Heart left ventricle (tissue), 16 donors: Measurements from ENCODE around the gene PIM3. TPM values are rescaled to one million over a fixed set of nuclear protein-coding genes. Genes with fewer than 3 reads are reported as not detected.

ENCODE experiments used
- ATAC-seq, 4 donors: fragments of 200-7000 bp; cut with Tn5 transposase; one replicate each; pipeline ENCODE4 v1.9.1; 2020 to 2022; ENCODE audit warnings: moderate library complexity in 4 of 4, mild to moderate bottlenecking in 3 of 4, moderate number of reproducible peaks in 1 of 4
- DNase-seq, 5 donors: peaks; one replicate each; pipeline ENCODE4 v3.0.0-alpha.2; 2020
- H3K27ac ChIP-seq, 12 donors: fragments of 200-600 bp; sonication (generic) in 4 of 12; one replicate each; pipeline versions ENCODE4 v1.5.0 to v1.8.0; 2016 to 2022; ENCODE audit warnings: mild to moderate bottlenecking in 2 of 12
- H3K27me3 ChIP-seq, 9 donors: fragments of 200-600 bp; sonication (generic) in 2 of 9; one replicate each; pipeline versions ENCODE4 v1.5.1 to v1.8.0; 2016 to 2022; ENCODE audit warnings: mild to moderate bottlenecking in 3 of 9
- H3K36me3 ChIP-seq, 9 donors: fragments of 200-600 bp; sonication (generic) in 2 of 9; one replicate each; pipeline versions ENCODE4 v1.5.0 to v1.8.0; 2018 to 2022; ENCODE audit warnings: mild to moderate bottlenecking in 2 of 9
- H3K4me1 ChIP-seq, 12 donors: fragments of 200-600 bp; sonication (generic) in 4 of 12; one replicate each; pipeline versions ENCODE4 v1.5.0 to v1.8.0; 2016 to 2022; ENCODE audit warnings: mild to moderate bottlenecking in 3 of 12
- H3K4me3 ChIP-seq, 12 donors: fragments of 200-600 bp; sonication (generic) in 4 of 12; one replicate each; pipeline versions ENCODE4 v1.5.0 to v1.8.0; 2017 to 2022; ENCODE audit warnings: mild to moderate bottlenecking in 9 of 12, moderate library complexity in 4 of 12
- H3K9me3 ChIP-seq, 12 donors: fragments of 200-600 bp; sonication (generic) in 4 of 12; one replicate each; pipeline versions ENCODE4 v1.5.0 to v1.8.0; 2016 to 2022; ENCODE audit warnings: mild to moderate bottlenecking in 1 of 12
- POLR2A ChIP-seq, 2 donors: fragments of 450-650 bp; IDR thresholded peaks; one replicate each; pipeline ENCODE4 v1.6.1; 2017; ENCODE audit warnings: antibody characterized with exemption in 2 of 2, mild to moderate bottlenecking in 2 of 2, moderate library complexity in 2 of 2
- WGBS, 4 donors: extraction: QIAGEN DNeasy Blood & Tissue Kit in 2 of 4; methylation state at CpG; one replicate each; pipeline versions ENCODE4 v1.1.5 to v1.1.7; 2013 to 2018; 5-methylcytosine and 5-hydroxymethylcytosine counted together
- intact Hi-C, 10 donors: fragments of 100-400 bp; cut with DNase I; formaldehyde crosslinking; loops; one replicate each; pipeline versions ENCODE4 v1.11.1 to v1.14.2; 2022
- polyA plus RNA-seq, 2 donors: library from polyadenylated mRNA; stranded (reverse); fragments of 200-250 nt; gene quantifications; one replicate each; pipeline ENCODE4 v1.2.3, GENCODE V29; 2013
- total RNA-seq, 9 donors: library from RNA; depleted of rRNA in 2 of 9; stranded (reverse); fragments of >200 nt in 2 of 9; fragmentation: NEBNext Ultra II Directional in 3 of 9; extraction: Animal tissue kit (Norgen Biotek cat#: 25700) in 3 of 9; gene quantifications; one replicate each; pipeline versions ENCODE4 v1.1.0 to v1.2.4, GENCODE V29; 2016 to 2023
- TF ChIP-seq, protein P1 (sequence below), 12 donors: fragments of 200-600 bp; sonication (generic) in 4 of 12; IDR thresholded peaks; one replicate each; pipeline versions ENCODE4 v1.5.0 to v1.8.0; 2018 to 2022; ENCODE audit warnings: antibody characterized with exemption in 12 of 12, mild to moderate bottlenecking in 5 of 12
- donor health status: ischemic (EF 13 %, LVEDD 7.1; RV severe dilation, severe dysfunction).
- donor health status: healthy with polysubstance abuse.
- donor health status: DM: no; HTN: yes; CAD: no.
- donor health status: DM: no; HTN: no; CAD: no.
- donor health status: ischemic (EF 25% LVEDD 6.9; RV normal size, moderate dysfunction).
- donor health status: ischemic (EF 25% LVEDD 5.7; RV mildly dilated, moderate dysfunction).
- donor health status: healthy.
- donor health status: DM: yes; HTN: yes; CAD: no.
- donor health status: ischemic (EF 35%, LVEDD 5.7; RV mildly dilated, moderate dysfunction).
- donor health status: nonischemic (EF 11% LVEDD 7.7; RV severe dilation, severe dysfunction).
- donor health status: DM: yes; HTN: yes; CAD: no.
- donor health status: PGD.
- donor health status: ischemic (EF 29% LVEDD 5.4; RV normal size, mild dysfunction).
- donor health status: nonischemic (EF 23%, LVEDD 6.1; RV moderate dilation, normal function).

PIM3 gene
- total and polyA plus RNA-seq, 11 donors = 37.7 to 118 (median 50.2) TPM

DNA sequence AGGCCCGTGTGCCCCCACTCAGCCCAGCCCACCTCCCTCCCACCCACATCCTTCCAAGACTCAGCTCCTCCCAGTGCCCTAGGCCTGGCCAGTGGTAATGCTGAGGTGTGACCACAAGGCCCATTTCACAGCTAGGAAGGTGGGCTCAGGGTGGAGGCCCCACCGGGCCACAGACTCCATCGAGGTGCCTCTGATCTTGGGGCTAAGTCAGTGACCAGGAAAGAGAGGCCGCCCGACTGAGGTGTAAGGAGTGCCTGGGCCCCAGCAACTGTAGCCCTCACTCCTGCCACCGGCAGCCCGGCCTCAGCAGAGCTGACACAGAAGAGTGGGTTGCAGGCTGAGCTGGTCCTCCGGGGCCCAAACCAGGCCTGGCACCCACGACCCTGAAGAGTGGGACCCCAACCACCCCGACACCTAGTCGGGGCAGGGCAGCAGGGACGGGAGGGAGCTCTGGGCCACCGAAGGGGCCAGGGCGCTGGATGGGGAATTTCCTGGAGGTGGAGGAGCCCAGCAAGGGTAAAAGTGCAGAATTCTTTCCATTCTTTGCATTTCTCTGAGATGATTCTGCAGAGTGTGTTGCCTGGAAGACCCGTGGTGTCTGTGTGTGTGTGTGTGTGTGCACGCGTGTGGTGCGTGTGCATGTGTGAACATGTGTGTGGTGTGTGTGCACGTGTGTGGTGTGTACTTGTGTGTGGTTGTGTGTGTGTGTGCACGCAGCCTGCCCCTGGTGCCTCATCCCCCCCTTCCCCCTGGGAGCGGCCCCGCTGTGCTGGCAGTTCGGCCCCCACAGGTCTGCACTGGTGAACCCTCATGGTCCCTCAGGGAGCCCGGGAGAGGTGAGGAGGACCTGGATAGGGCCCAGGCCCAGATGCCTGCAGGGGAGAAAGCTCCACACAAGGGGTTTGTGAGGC, 8.3 kb upstream of the PIM3 start:
- peaks cover 10 to 51% (median 31%) of the 10 kb centered on the region in 12 donors for H3K4me1 ChIP-seq
- WGBS, 4 donors = 69 to 88% (median 78%) methylated on average over 18 to 24 of the region's 24 CpGs
- H3K27me3 ChIP-seq = no peaks in the 10 kb centered on the region
- H3K36me3 ChIP-seq = no peaks in the 10 kb centered on the region
- TF ChIP-seq POLR2A (IDR thresholded peaks at IDR 0.05) = no peak
- TF ChIP-seq, protein P1, sequence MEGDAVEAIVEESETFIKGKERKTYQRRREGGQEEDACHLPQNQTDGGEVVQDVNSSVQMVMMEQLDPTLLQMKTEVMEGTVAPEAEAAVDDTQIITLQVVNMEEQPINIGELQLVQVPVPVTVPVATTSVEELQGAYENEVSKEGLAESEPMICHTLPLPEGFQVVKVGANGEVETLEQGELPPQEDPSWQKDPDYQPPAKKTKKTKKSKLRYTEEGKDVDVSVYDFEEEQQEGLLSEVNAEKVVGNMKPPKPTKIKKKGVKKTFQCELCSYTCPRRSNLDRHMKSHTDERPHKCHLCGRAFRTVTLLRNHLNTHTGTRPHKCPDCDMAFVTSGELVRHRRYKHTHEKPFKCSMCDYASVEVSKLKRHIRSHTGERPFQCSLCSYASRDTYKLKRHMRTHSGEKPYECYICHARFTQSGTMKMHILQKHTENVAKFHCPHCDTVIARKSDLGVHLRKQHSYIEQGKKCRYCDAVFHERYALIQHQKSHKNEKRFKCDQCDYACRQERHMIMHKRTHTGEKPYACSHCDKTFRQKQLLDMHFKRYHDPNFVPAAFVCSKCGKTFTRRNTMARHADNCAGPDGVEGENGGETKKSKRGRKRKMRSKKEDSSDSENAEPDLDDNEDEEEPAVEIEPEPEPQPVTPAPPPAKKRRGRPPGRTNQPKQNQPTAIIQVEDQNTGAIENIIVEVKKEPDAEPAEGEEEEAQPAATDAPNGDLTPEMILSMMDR (IDR thresholded peaks at IDR 0.05) = no peak
- no peak overlapping the region for H3K27ac ChIP-seq
- ATAC-seq (no peak), DNase-seq (no peak)
- H3K4me3 ChIP-seq = no peak overlapping the region
- intact Hi-C loops = no loop called here
- H3K9me3 ChIP-seq = no peaks in the 10 kb centered on the region

DNA sequence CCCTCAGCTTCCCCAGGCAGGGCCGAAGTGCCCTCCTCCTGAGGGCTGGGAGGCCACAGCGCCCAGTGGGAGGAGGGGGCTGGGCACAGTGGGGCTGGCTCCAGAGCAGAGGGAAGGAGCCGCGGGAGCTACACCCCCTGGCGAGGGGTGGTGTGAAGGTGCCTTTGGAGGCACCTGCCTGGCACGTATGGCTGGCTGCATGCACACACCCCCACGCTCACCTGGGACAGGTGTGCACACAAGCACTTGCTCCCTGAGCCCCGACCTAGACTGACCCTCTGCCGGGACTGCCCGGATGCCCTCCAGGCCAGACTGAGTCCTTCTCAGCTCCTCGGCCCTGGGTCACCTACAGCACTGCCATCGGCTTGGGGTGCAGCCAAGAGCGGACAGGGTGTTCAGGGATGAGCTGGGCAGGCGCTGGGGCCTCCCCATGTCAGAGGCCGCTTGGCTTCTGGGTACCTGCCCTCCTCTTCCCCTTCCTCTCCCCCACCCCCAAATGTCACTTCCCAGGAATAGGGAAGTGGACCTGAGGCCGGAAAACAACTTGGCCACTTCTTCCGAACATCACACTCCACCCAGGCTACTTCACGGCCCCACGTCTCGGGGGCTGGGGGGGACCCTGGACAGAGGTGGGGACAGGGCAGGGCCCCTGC, 7.4 kb upstream of the PIM3 start:
- WGBS, 4 donors = 68 to 81% (median 76%) methylated on average over 8 to 20 of the region's 20 CpGs
- TF ChIP-seq POLR2A (IDR thresholded peaks at IDR 0.05) = no peak
- TF ChIP-seq, protein P1 (IDR thresholded peaks at IDR 0.05) = no peak
- Histone ChIP-seq H3K4me1 (peaks cover 10 to 51% (median 31%) of the 10 kb centered on the region in 12 donors), H3K36me3 (no peaks in the 10 kb centered on the region), H3K27ac (peak overlapping the region in 11 of 12 donors; percentile 57 to 86 (median 80)), H3K9me3 (no peaks in the 10 kb centered on the region), H3K27me3 (no peaks in the 10 kb centered on the region), H3K4me3 (no peak overlapping the region)
- no peak for DNase-seq
- ATAC-seq = peak in 2 of 4 donors; percentile 6 to 8
- intact Hi-C loops = no loop called here

DNA sequence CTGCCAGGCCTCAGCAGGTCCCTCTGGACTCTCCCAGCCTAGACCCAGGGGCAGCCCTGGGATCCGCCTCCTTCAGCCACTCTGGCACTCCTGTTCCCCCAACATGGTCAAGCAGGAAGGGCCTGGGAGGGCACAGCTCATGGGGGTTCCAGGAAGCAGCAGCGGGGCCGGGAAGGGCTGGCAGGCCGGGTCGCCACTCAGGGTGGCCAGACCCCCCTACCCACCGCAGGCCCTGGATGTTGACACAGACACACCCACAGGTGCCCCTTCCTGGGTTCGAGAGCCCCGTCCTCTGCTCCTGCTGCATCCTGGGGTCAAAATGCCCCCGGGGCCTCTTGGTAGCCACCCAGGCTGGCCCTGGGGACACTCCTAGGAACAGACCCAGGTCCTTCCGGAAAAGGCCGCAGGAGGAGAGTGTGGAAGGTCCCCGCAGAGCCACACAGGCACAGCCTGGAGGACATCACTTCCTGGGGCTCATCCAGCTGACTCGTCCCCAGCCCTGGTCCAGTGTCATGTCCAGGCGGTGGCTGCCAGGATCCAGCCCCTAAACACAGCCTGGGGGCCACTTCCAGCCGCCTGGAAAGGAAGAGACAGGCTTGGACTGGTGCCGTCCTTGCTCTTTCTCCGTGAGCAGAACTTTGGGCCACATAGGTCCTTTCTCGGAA, 6.8 kb upstream of the PIM3 start:
- intact Hi-C loops = no loop called here
- no peaks in the 10 kb centered on the region for H3K27me3 ChIP-seq
- H3K9me3 ChIP-seq = no peaks in the 10 kb centered on the region
- TF ChIP-seq, protein P1 (IDR thresholded peaks at IDR 0.05) = no peak
- TF ChIP-seq POLR2A (IDR thresholded peaks at IDR 0.05) = no peak
- H3K36me3 ChIP-seq = no peaks in the 10 kb centered on the region
- no peak overlapping the region for H3K4me3 ChIP-seq
- peaks cover 10 to 48% (median 31%) of the 10 kb centered on the region in 12 donors for H3K4me1 ChIP-seq
- peak in 3 of 5 donors; percentile 47 to 61 (median 49) for DNase-seq
- WGBS, 4 donors = 42 to 65% (median 44%) methylated on average over 2 to 18 of the region's 18 CpGs
- peak overlapping the region; percentile 26 to 86 (median 80) for H3K27ac ChIP-seq
- peak; percentile 3 to 51 (median 36) for ATAC-seq
